Activated CD8-positive, alpha-beta memory T cell treated with anti-CD3 and anti-CD28 coated beads for 36 hours (primary cell): ENCODE results near the gene MYH15. TPM values are rescaled to one million over a fixed set of nuclear protein-coding genes. Genes with fewer than 3 reads are reported as not detected.

Source experiments
- CTCF ChIA-PET: fragments of 350-600 bp; sonication (Branson Sonifier 250); formaldehyde crosslinking; loops from one replicate; lab custom pipeline; 2021; ENCODE audit warnings: antibody characterized with exemption; lab: Charles Lee
- POLR2A ChIA-PET: fragments of 350-600 bp; sonication (Branson Sonifier 250); formaldehyde crosslinking; loops from one replicate; lab custom pipeline; 2021; ENCODE audit warnings: antibody characterized with exemption; lab: Charles Lee
- total RNA-seq, 2 experiments: library from RNA; stranded (reverse); gene quantifications; one replicate each; pipeline ENCODE4 v1.2.3, GENCODE V29; 2021

The MYH15 gene
- total RNA-seq, 2 experiments from 2014 or later = 0.11 to 0.17 TPM

GRCh38 chr3:108512671-108513070 lies 2.3 kb upstream of the MYH15 start:
- CTCF ChIA-PET = no interaction called here

GRCh38 chr3:108511490-108511889 lies 1.1 kb upstream of the MYH15 start:
- POLR2A ChIA-PET = no interaction called here

More at GRCh38 chr3:108512671-108513070, 2.3 kb upstream of the MYH15 start:
- POLR2A ChIA-PET = no interaction called here

GRCh38 chr3:108511055-108511454 lies 659 bp upstream of the MYH15 start:
- CTCF ChIA-PET = no interaction called here
- POLR2A ChIA-PET = no interaction called here

More at GRCh38 chr3:108511490-108511889, 1.1 kb upstream of the MYH15 start:
- CTCF ChIA-PET = no interaction called here

GRCh38 chr3:108509871-108510270 lies 525 bp downstream of the MYH15 start:
- POLR2A ChIA-PET = no interaction called here

GRCh38 chr3:108509263-108509662 lies 1.1 kb downstream of the MYH15 start:
- CTCF ChIA-PET = no interaction called here
- POLR2A ChIA-PET = no interaction called here

More at GRCh38 chr3:108509871-108510270, 525 bp downstream of the MYH15 start:
- CTCF ChIA-PET = no interaction called here

- ChIA-PET CTCF (no interaction called here), POLR2A (no interaction called here)
These were observed 2.5 kb downstream of the MYH15 start for GRCh38 chr3:108507902-108508301.

GRCh38 chr3:108505811-108506210 lies 4.6 kb downstream of the MYH15 start:
- CTCF ChIA-PET = interaction anchor here (1.3 kb wide), 1 partner anchor 47 kb away, joined by 3 read pairs; no protein-coding TSS in a partner anchor
- POLR2A ChIA-PET = no interaction called here

GRCh38 chr3:108503722-108504121 lies 6.7 kb downstream of the MYH15 start:
- CTCF ChIA-PET = no interaction called here
- POLR2A ChIA-PET = no interaction called here

GRCh38 chr3:108501535-108501934 lies 8.9 kb downstream of the MYH15 start:
- ChIA-PET CTCF (no interaction called here), POLR2A (no interaction called here)

GRCh38 chr3:108500728-108501127 lies 9.7 kb downstream of the MYH15 start:
- ChIA-PET POLR2A (no interaction called here), CTCF (no interaction called here)

- CTCF ChIA-PET = interaction anchor here (0.6 kb wide), 2 partner anchors 86 to 1791 kb away, joined by 3 to 4 read pairs; no protein-coding TSS in a partner anchor
- POLR2A ChIA-PET = no interaction called here
These were observed 13.1 kb downstream of the MYH15 start for GRCh38 chr3:108497271-108497670.

- ChIA-PET POLR2A (no interaction called here), CTCF (no interaction called here)
These were observed 14.7 kb downstream of the MYH15 start for GRCh38 chr3:108495717-108496116.

GRCh38 chr3:108494906-108495531 lies 15.4 kb downstream of the MYH15 start:
- CTCF ChIA-PET = no interaction called here
- POLR2A ChIA-PET = no interaction called here

- POLR2A ChIA-PET = no interaction called here
- CTCF ChIA-PET = no interaction called here
These were observed 16.5 kb downstream of the MYH15 start for GRCh38 chr3:108493862-108494261.

- POLR2A ChIA-PET = no interaction called here
- CTCF ChIA-PET = no interaction called here
These were observed 18.9 kb downstream of the MYH15 start for GRCh38 chr3:108491456-108491855.

- POLR2A ChIA-PET = no interaction called here
These were observed 20.6 kb downstream of the MYH15 start for GRCh38 chr3:108489776-108490175.

GRCh38 chr3:108488631-108489030 lies 21.8 kb downstream of the MYH15 start:
- ChIA-PET POLR2A (no interaction called here), CTCF (interaction anchor here (0.8 to 2.2 kb wide), 2 partner anchors 10 to 64 kb away, joined by 4 to 16 read pairs; no protein-coding TSS in a partner anchor)

More at GRCh38 chr3:108489776-108490175, 20.6 kb downstream of the MYH15 start:
- CTCF ChIA-PET = interaction anchor here (0.8 to 2.2 kb wide), 4 partner anchors 9 to 84 kb away, joined by 3 to 16 read pairs (median 4); no protein-coding TSS in a partner anchor

- POLR2A ChIA-PET = no interaction called here
- CTCF ChIA-PET = interaction anchor here (1.1 kb wide), 1 partner anchor 10 kb away, joined by 5 read pairs; no protein-coding TSS in a partner anchor
These were observed 23.0 kb downstream of the MYH15 start for GRCh38 chr3:108487439-108487838.

GRCh38 chr3:108486941-108487340 lies 23.5 kb downstream of the MYH15 start:
- CTCF ChIA-PET = interaction anchor here (0.5 to 1.1 kb wide), 2 partner anchors 9 to 699 kb away, joined by 3 to 5 read pairs; no protein-coding TSS in a partner anchor

GRCh38 chr3:108486338-108486737 lies 24.1 kb downstream of the MYH15 start:
- POLR2A ChIA-PET = no interaction called here
- CTCF ChIA-PET = interaction anchor here (1.1 kb wide), 1 partner anchor 9 kb away, joined by 5 read pairs; no protein-coding TSS in a partner anchor

More at GRCh38 chr3:108486941-108487340, 23.5 kb downstream of the MYH15 start:
- POLR2A ChIA-PET = no interaction called here

GRCh38 chr3:108485146-108485545 lies 25.2 kb downstream of the MYH15 start:
- CTCF ChIA-PET = no interaction called here
- POLR2A ChIA-PET = no interaction called here
